Measurements from ENCODE around the gene RHOD. TPM values are rescaled to one million over a fixed set of nuclear protein-coding genes. Genes with fewer than 3 reads are reported as not detected.

RHOD gene
- total RNA-seq, 1 experiment from 2014 or later, result 33.5 TPM

GRCh38 chr11:67050139-67050538 is 6.5 kb upstream of the RHOD start:
- DNase-seq (ENCODE audit: low read depth, low spot score), result no peak
- H3K9me3 ChIP-seq (ENCODE audit: control insufficient read depth, insufficient read depth, low read depth, low read length), result no peaks in the 10 kb centered on the region
- intact Hi-C loops (cut with micrococcal nuclease; ENCODE audit: unreplicated experiment), result no loop called here
- no peak for ATAC-seq
- H3K4me3 ChIP-seq (ENCODE audit: low read depth in 2 of 2, low read length in 2 of 2), result no peak overlapping the region
- POLR2A ChIA-PET, result no interaction called here
- BruUV-seq (replicated peaks), result no TSS peak
- no peak overlapping the region for H3K27ac ChIP-seq (ENCODE audit: low read length)
- in situ Hi-C loops (cut with HindIII; ENCODE audit: low pct_unique_long_range_greater_than_20kb, low sequenced_read_pairs), result no loop called here
- H3K27me3 ChIP-seq (ENCODE audit: control insufficient read depth, insufficient read depth, low read length), result no peaks in the 10 kb centered on the region
- TF ChIP-seq TCF7L2 (IDR thresholded peaks at IDR 0.05; ENCODE audit: low read depth, low read length), result no peak
- TF ChIP-seq SIN3A (IDR thresholded peaks at IDR 0.05; ENCODE audit: borderline replicate concordance, insufficient read depth, low read depth, low read length), result no peak
- TF ChIP-seq, protein P1, sequence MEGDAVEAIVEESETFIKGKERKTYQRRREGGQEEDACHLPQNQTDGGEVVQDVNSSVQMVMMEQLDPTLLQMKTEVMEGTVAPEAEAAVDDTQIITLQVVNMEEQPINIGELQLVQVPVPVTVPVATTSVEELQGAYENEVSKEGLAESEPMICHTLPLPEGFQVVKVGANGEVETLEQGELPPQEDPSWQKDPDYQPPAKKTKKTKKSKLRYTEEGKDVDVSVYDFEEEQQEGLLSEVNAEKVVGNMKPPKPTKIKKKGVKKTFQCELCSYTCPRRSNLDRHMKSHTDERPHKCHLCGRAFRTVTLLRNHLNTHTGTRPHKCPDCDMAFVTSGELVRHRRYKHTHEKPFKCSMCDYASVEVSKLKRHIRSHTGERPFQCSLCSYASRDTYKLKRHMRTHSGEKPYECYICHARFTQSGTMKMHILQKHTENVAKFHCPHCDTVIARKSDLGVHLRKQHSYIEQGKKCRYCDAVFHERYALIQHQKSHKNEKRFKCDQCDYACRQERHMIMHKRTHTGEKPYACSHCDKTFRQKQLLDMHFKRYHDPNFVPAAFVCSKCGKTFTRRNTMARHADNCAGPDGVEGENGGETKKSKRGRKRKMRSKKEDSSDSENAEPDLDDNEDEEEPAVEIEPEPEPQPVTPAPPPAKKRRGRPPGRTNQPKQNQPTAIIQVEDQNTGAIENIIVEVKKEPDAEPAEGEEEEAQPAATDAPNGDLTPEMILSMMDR (IDR thresholded peaks at IDR 0.05), result no peak
- TF ChIP-seq POLR2AphosphoS5 (IDR thresholded peaks at IDR 0.05; ENCODE audit: low read depth, low read length), result no peak
- TF ChIP-seq, protein P2, sequence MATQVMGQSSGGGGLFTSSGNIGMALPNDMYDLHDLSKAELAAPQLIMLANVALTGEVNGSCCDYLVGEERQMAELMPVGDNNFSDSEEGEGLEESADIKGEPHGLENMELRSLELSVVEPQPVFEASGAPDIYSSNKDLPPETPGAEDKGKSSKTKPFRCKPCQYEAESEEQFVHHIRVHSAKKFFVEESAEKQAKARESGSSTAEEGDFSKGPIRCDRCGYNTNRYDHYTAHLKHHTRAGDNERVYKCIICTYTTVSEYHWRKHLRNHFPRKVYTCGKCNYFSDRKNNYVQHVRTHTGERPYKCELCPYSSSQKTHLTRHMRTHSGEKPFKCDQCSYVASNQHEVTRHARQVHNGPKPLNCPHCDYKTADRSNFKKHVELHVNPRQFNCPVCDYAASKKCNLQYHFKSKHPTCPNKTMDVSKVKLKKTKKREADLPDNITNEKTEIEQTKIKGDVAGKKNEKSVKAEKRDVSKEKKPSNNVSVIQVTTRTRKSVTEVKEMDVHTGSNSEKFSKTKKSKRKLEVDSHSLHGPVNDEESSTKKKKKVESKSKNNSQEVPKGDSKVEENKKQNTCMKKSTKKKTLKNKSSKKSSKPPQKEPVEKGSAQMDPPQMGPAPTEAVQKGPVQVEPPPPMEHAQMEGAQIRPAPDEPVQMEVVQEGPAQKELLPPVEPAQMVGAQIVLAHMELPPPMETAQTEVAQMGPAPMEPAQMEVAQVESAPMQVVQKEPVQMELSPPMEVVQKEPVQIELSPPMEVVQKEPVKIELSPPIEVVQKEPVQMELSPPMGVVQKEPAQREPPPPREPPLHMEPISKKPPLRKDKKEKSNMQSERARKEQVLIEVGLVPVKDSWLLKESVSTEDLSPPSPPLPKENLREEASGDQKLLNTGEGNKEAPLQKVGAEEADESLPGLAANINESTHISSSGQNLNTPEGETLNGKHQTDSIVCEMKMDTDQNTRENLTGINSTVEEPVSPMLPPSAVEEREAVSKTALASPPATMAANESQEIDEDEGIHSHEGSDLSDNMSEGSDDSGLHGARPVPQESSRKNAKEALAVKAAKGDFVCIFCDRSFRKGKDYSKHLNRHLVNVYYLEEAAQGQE (IDR thresholded peaks at IDR 0.05; ENCODE audit: insufficient read depth in 1 of 2, low read depth in 2 of 2, low read length in 1 of 2), result no peak
- CTCF ChIA-PET, result interaction anchor here (0.5 to 1.0 kb wide), 3 partner anchors 23 to 131 kb away, joined by 3 to 4 read pairs (median 4); no protein-coding TSS in a partner anchor
- peaks cover 15% of the 10 kb centered on the region for H3K4me1 ChIP-seq (ENCODE audit: control insufficient read depth, insufficient read depth, low read length)
- no peaks in the 10 kb centered on the region for H3K36me3 ChIP-seq (ENCODE audit: control insufficient read depth, insufficient read depth, low read length)

GRCh38 chr11:67051180-67051893 is 5.3 kb upstream of the RHOD start:
- no TSS peak for BruUV-seq (replicated peaks)
- TF ChIP-seq SIN3A (IDR thresholded peaks at IDR 0.05; ENCODE audit: borderline replicate concordance, insufficient read depth, low read depth, low read length) (no peak), POLR2AphosphoS5 (IDR thresholded peaks at IDR 0.05; ENCODE audit: low read depth, low read length) (no peak), TCF7L2 (IDR thresholded peaks at IDR 0.05; ENCODE audit: low read depth, low read length) (no peak)
- TF ChIP-seq, protein P2 (IDR thresholded peaks at IDR 0.05; ENCODE audit: insufficient read depth in 1 of 2, low read depth in 2 of 2, low read length in 1 of 2), result no peak
- TF ChIP-seq, protein P1 (IDR thresholded peaks at IDR 0.05), result no peak
- no peaks in the 10 kb centered on the region for H3K27me3 ChIP-seq (ENCODE audit: control insufficient read depth, insufficient read depth, low read length)
- no peak for ATAC-seq
- ChIA-PET CTCF (no interaction called here), POLR2A (interaction anchor here (0.6 to 0.7 kb wide), 2 partner anchors 11 to 219 kb away, joined by 4 to 13 read pairs; no protein-coding TSS in a partner anchor)
- H3K27ac ChIP-seq (ENCODE audit: low read length), result no peak overlapping the region
- in situ Hi-C loops (cut with HindIII; ENCODE audit: low pct_unique_long_range_greater_than_20kb, low sequenced_read_pairs), result no loop called here
- peaks cover 27% of the 10 kb centered on the region for H3K4me1 ChIP-seq (ENCODE audit: control insufficient read depth, insufficient read depth, low read length)
- H3K4me3 ChIP-seq (ENCODE audit: low read depth in 2 of 2, low read length in 2 of 2), result no peak overlapping the region
- DNase-seq (ENCODE audit: low read depth, low spot score), result no peak
- no peaks in the 10 kb centered on the region for H3K9me3 ChIP-seq (ENCODE audit: control insufficient read depth, insufficient read depth, low read depth, low read length)
- intact Hi-C loops (cut with micrococcal nuclease; ENCODE audit: unreplicated experiment), result no loop called here
- H3K36me3 ChIP-seq (ENCODE audit: control insufficient read depth, insufficient read depth, low read length), result no peaks in the 10 kb centered on the region
